Activated T-helper 2 cell treated with anti-CD3 and anti-CD28 coated beads, Interferon-gamma antibody, Interleukin-2, Interleukin-4, amounts not matched to agents 10 μg/mL and 5 μg/mL and 100 μg/mL, durations not matched to agents 14 hours and 24 hours and 36 hours (primary cell): Measurements from ENCODE around the gene BTBD19. TPM values are rescaled to one million over a fixed set of nuclear protein-coding genes. Genes with fewer than 3 reads are reported as not detected.
"Not testable (repeated sequence)": the region's sequence is repeated elsewhere in the genome, so short reads cannot be mapped to it uniquely, and the experiment has no call there.

ENCODE experiments used
- DNase-seq: peaks from one replicate; pipeline ENCODE4 v3.0.0; 2021; ENCODE audit warnings: low spot score
- H3K27ac Mint-ChIP-seq: one replicate; pipeline ENCODE4 v1.8.0; 2021; ENCODE audit warnings: mixed read lengths
- H3K27me3 Mint-ChIP-seq: one replicate; pipeline ENCODE4 v1.8.0; 2021; ENCODE audit warnings: low read depth, mixed read lengths
- H3K36me3 Mint-ChIP-seq: one replicate; pipeline ENCODE4 v1.8.0; 2021; ENCODE audit warnings: low read depth, mixed read lengths
- H3K4me1 Mint-ChIP-seq: one replicate; pipeline ENCODE4 v1.8.0; 2021; ENCODE audit warnings: low read depth, mixed read lengths
- H3K4me3 Mint-ChIP-seq: one replicate; pipeline ENCODE4 v1.8.0; 2021; ENCODE audit warnings: low read depth, mild to moderate bottlenecking, moderate library complexity, mixed read lengths
- H3K9me3 Mint-ChIP-seq: one replicate; pipeline ENCODE4 v1.8.0; 2021; ENCODE audit warnings: mixed read lengths
- intact Hi-C: fragments of 100-400 bp; cut with micrococcal nuclease; formaldehyde crosslinking; loops from one replicate; pipeline ENCODE4 v1.15.1; 2023
- total RNA-seq: library from RNA; stranded (reverse); gene quantifications from 2 replicates; pipeline ENCODE4 v1.2.3, GENCODE V29; 2022

BTBD19 gene
- total RNA-seq, 1 donor from 2014 or later = 17.0 TPM

- DNase-seq = no peak
- Mint-ChIP-seq H3K27ac (no peak overlapping the region), H3K9me3 (no peaks in the 10 kb centered on the region), H3K36me3 (no peaks in the 10 kb centered on the region), H3K27me3 (no peaks in the 10 kb centered on the region), H3K4me3 (no peak overlapping the region), H3K4me1 (no peaks in the 10 kb centered on the region)
- intact Hi-C loops = no loop called here
These were observed 19.8 kb downstream of the BTBD19 start for GRCh38 chr1:44828003-44828651.

GRCh38 chr1:44828841-44829440 lies 20.6 kb downstream of the BTBD19 start:
- Mint-ChIP-seq H3K4me1 (no peaks in the 10 kb centered on the region), H3K36me3 (no peaks in the 10 kb centered on the region), H3K27me3 (no peaks in the 10 kb centered on the region), H3K4me3 (no peak overlapping the region), H3K9me3 (no peaks in the 10 kb centered on the region), H3K27ac (no peak overlapping the region)
- no peak for DNase-seq
- intact Hi-C loops = no loop called here

DNA sequence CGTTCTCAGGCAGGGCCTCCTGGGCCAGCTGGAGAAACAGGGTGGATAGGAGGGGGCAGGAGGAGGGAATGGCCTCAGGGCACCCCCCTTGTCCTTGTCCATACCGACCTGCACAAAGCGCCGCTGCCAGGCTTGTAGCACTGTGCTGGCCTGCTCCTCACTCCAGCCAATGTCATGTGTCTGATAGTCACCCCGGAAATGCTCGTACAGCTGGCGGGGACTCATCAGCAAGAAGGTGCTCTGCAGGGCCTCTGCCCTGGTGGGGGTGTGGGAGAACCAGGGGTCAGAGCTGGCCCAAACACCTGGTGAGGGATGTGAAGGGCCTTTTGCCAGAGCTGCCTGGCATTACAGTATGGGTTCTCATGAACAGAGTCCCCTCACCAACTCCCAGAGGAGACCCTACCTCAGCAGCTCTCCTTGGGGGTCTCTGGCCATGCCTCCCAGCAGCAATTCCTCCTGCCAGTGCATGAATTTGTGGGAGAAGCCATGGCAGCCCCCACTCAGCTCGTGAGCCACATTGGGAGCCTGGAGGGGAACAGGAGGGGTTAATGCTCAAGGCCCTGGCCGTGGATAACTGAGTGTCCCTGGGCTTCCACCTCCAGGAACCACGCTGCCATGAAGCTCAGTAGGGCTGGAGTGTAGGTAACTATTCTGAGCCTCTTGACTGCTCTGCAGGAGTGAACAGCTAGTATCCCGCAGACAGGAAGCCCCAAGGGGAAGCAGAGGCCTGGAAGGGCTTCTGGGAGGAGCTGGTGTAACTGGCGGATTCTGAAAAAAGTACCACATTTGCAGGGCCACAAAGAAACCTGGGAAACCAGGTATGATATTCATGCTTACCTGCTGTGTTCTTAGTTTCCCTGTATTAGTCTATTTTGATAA lies 21.4 kb downstream of the BTBD19 start:
- no peak for DNase-seq
- intact Hi-C loops = no loop called here
- H3K9me3 Mint-ChIP-seq = no peaks in the 10 kb centered on the region
- H3K36me3 Mint-ChIP-seq = no peaks in the 10 kb centered on the region
- no peak overlapping the region for H3K4me3 Mint-ChIP-seq
- peaks cover 5% of the 10 kb centered on the region for H3K4me1 Mint-ChIP-seq
- H3K27ac Mint-ChIP-seq = no peak overlapping the region
- H3K27me3 Mint-ChIP-seq = no peaks in the 10 kb centered on the region

- Mint-ChIP-seq H3K36me3 (no peaks in the 10 kb centered on the region), H3K27ac (no peak overlapping the region)
These were observed 22.6 kb downstream of the BTBD19 start for GRCh38 chr1:44830900-44831304.

DNA sequence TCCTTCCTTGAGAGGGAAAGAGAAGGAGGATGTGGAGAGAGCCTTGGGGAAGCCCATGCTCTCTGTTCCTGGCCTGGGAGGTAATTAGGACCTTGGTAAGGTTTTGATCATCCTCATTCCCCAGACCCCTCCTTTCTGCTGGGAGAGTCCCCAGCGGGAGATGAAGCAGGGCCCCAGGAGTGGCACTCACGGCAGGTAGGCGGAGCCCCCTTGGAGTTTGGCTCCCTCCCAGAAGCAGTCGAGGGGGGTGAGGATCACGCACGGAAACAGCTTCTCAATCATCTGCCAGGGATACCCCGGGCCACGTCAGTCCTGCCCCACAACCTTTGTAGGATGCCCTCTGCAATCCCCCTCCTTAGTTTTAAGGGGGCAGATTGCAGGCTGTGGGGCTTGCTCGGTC lies 23.2 kb downstream of the BTBD19 start:
- H3K9me3 Mint-ChIP-seq = no peaks in the 10 kb centered on the region
- DNase-seq = no peak
- intact Hi-C loops = no loop called here
- peaks cover 12% of the 10 kb centered on the region for H3K4me1 Mint-ChIP-seq
- no peak overlapping the region for H3K27ac Mint-ChIP-seq
- no peaks in the 10 kb centered on the region for H3K27me3 Mint-ChIP-seq
- no peaks in the 10 kb centered on the region for H3K36me3 Mint-ChIP-seq
- no peak overlapping the region for H3K4me3 Mint-ChIP-seq

More at GRCh38 chr1:44830900-44831304, 22.6 kb downstream of the BTBD19 start:
- intact Hi-C loops = no loop called here
- Mint-ChIP-seq H3K27me3 (no peaks in the 10 kb centered on the region), H3K9me3 (no peaks in the 10 kb centered on the region), H3K4me3 (no peak overlapping the region), H3K4me1 (peaks cover 11% of the 10 kb centered on the region)
- DNase-seq = no peak

DNA sequence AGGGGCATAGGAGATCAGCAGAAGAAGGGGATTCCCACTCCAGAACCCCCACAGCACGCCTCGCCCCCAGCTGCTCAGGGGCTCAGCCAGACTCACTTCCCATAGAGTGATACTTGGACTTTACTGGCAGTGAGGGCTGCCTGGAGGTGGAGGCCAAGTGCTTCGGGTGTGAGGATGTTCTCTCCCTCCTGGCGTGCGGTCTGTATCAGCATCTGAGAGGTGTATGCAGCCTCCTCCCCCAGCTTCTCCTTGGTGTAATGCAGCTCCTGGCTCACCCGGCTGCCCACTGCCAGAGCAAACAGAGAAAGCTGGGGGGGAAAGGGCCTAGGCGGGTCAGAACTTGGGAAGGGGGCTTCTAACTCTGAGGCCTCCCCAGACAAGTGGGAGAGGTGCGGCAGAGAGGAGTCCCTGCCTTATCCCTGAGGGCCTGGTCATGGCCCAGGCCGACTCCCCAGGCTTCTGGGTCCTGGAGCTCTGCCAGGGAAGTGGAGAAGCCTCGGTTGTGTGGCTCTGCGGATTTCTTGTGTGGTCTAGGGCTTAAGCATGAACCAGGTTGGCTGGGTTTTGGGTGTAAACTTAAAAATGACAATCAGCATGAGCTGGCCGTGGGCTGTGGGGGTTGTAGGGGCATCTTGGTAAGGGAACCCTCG lies 23.9 kb downstream of the BTBD19 start:
- H3K27me3 Mint-ChIP-seq = no peaks in the 10 kb centered on the region
- H3K27ac Mint-ChIP-seq = no peak overlapping the region
- DNase-seq = no peak
- no peak overlapping the region for H3K4me3 Mint-ChIP-seq
- H3K9me3 Mint-ChIP-seq = no peaks in the 10 kb centered on the region
- peaks cover 12% of the 10 kb centered on the region for H3K4me1 Mint-ChIP-seq
- no peaks in the 10 kb centered on the region for H3K36me3 Mint-ChIP-seq
- intact Hi-C loops = no loop called here

DNA sequence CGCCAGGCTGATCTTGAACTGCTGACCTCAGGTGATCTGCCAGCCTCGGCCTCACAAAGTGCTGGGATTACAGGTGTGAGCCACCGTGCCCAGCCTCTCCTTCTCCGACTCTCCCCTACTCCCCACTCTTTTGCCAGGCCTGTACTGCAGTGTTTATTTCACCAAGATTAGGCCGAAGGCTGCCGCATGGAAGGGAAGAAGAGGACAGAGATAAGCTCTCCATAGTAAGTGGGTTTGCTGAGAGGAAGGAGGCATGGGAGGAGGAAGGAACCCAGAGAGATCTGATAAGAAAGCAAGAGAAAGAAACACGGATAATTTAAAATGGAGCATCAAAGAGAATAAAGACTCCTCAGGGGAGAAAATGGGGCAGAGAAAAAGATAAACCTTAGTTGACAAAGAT lies 26.0 kb downstream of the BTBD19 start:
- Mint-ChIP-seq H3K27ac (peak overlapping the region; percentile 7), H3K27me3 (no peaks in the 10 kb centered on the region), H3K9me3 (no peaks in the 10 kb centered on the region), H3K4me1 (peaks cover 12% of the 10 kb centered on the region), H3K36me3 (no peaks in the 10 kb centered on the region), H3K4me3 (no peak overlapping the region)
- no peak for DNase-seq
- intact Hi-C loops = no loop called here

- H3K27ac Mint-ChIP-seq = no peak overlapping the region
- no peak overlapping the region for H3K4me3 Mint-ChIP-seq
- intact Hi-C loops = loop anchor here (2.0 to 5.0 kb wide), 2 partner anchors 151 to 175 kb away; partner anchors contain the start of genes EIF2B3 and HECTD3
- no peaks in the 10 kb centered on the region for H3K27me3 Mint-ChIP-seq
- H3K9me3 Mint-ChIP-seq = no peaks in the 10 kb centered on the region
- peak; percentile 75 for DNase-seq
- H3K36me3 Mint-ChIP-seq = no peaks in the 10 kb centered on the region
- H3K4me1 Mint-ChIP-seq = peaks cover 12% of the 10 kb centered on the region
These were observed 27.7 kb downstream of the BTBD19 start for GRCh38 chr1:44835738-44836675.

DNA sequence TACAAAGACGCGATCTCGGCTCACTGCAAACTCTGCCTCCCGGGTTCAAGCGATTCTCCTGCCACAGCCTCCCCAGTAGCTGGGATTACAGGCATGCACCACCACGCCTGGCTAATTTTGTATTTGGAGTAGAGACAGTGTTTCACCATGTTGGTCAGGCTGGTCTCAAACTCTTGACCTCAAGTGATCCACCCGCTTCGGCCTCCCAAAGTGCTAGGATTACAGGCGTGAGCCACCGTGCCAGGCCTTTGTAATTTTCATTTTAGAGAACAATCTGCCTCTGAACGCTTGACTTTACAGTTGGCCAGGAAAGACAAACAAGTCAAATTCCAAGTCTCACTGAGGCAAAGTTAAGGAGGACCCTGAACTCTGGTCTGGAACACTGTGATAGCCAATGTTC lies 30.0 kb downstream of the BTBD19 start:
- intact Hi-C loops = loop anchor here (5.0 kb wide), 1 partner anchor 149 kb away; the partner anchor contains the start of gene EIF2B3
- H3K4me1 Mint-ChIP-seq = peaks cover 12% of the 10 kb centered on the region
- H3K9me3 Mint-ChIP-seq, DNase-seq, H3K4me3 Mint-ChIP-seq, H3K36me3 Mint-ChIP-seq, H3K27ac Mint-ChIP-seq: not testable (repeated sequence)
- peaks cover 17% of the 10 kb centered on the region for H3K27me3 Mint-ChIP-seq

DNA sequence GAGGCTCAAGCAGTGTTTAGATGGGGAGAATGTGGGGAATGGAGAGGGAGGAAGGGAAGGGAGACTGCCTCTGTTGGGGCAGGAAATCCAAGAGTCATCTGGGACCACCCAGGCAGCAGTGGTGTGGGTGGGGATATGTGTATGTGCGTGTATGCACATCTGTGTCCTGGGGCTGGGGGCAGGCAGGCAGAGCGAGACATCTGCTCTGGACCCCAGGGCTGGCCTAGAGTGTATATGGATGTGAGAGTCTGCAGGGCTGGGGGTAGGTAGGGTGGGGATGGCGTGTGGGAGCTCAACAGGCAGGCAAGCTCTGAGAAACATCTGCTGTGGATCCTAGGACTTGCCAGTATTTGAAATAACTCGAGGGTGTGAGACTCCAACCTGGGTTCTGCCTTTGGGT lies 31.3 kb downstream of the BTBD19 start:
- peaks cover 8% of the 10 kb centered on the region for H3K4me1 Mint-ChIP-seq
- H3K36me3 Mint-ChIP-seq = peaks cover under 1% of the 10 kb centered on the region
- no peak overlapping the region for H3K4me3 Mint-ChIP-seq
- no peaks in the 10 kb centered on the region for H3K9me3 Mint-ChIP-seq
- peaks cover 23% of the 10 kb centered on the region for H3K27me3 Mint-ChIP-seq
- DNase-seq = no peak
- H3K27ac Mint-ChIP-seq = no peak overlapping the region
- intact Hi-C loops = loop anchor here (5.0 kb wide), 1 partner anchor 148 kb away; the partner anchor contains the start of gene EIF2B3

DNA sequence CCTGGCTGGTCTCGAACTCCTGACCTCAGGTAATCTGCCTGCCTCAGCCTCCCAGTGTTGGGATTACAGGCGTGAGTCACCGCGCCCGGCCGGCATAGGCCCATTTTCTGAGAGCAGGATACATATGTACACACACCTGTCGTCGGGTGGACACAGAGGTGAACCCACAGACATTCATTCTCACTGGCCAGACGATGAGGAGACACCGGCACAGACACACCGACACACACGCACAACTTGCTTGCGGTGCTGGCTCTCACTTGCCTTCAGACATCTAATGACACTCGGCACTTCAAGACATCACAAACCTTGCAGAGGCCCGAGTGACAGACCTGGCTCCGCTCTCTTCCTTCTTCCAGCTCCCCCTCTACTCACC lies 34.2 kb downstream of the BTBD19 start:
- H3K36me3 Mint-ChIP-seq = peaks cover 12% of the 10 kb centered on the region
- H3K4me3 Mint-ChIP-seq = no peak overlapping the region
- H3K27ac Mint-ChIP-seq = no peak overlapping the region
- no peaks in the 10 kb centered on the region for H3K9me3 Mint-ChIP-seq
- intact Hi-C loops = no loop called here
- no peaks in the 10 kb centered on the region for H3K4me1 Mint-ChIP-seq
- DNase-seq = no peak
- H3K27me3 Mint-ChIP-seq = peaks cover 26% of the 10 kb centered on the region
